Liver (tissue), 9 donors: ENCODE measurements around the gene CFAP65. TPM values are rescaled to one million over a fixed set of nuclear protein-coding genes. Genes with fewer than 3 reads are reported as not detected.

ENCODE experiments used
- DNase-seq: peaks from one replicate; pipeline ENCODE4 v3.0.0-alpha.2; 2017; ENCODE audit warnings: low spot score
- H3K27ac ChIP-seq, 2 donors: one replicate each; pipeline ENCODE4 v1.7.0; 2013; ENCODE audit warnings: inconsistent platforms in 2 of 2, low read length in 2 of 2, control low read depth in 1 of 2, low read depth in 1 of 2, mild to moderate bottlenecking in 1 of 2
- H3K27me3 ChIP-seq, 4 donors: one replicate each; pipeline versions ENCODE4 v1.6.1 to v1.7.0; 2013; ENCODE audit warnings: low read length in 3 of 4, inconsistent platforms in 1 of 4, mild to moderate bottlenecking in 1 of 4, moderate library complexity in 1 of 4; ENCODE audit not compliant: control insufficient read depth in 4 of 4, insufficient read depth in 4 of 4
- H3K36me3 ChIP-seq, 4 donors: one replicate each; pipeline versions ENCODE4 v1.6.1 to v1.7.0; 2013; ENCODE audit warnings: low read length in 3 of 4, mild to moderate bottlenecking in 3 of 4, low read depth in 1 of 4, moderate library complexity in 1 of 4; ENCODE audit not compliant: control insufficient read depth in 4 of 4, insufficient read depth in 3 of 4
- H3K4me1 ChIP-seq, 4 donors: one replicate each; pipeline versions ENCODE4 v1.6.1 to v1.7.0; 2013; ENCODE audit warnings: low read length in 3 of 4, mild to moderate bottlenecking in 3 of 4, moderate library complexity in 1 of 4; ENCODE audit not compliant: control insufficient read depth in 4 of 4, insufficient read depth in 4 of 4
- H3K4me3 ChIP-seq, 3 donors: one replicate each; pipeline versions ENCODE4 v1.6.1 to v1.7.0; 2013; ENCODE audit warnings: low read length in 3 of 3, control low read depth in 1 of 3, low read depth in 1 of 3, mild to moderate bottlenecking in 1 of 3
- H3K9ac ChIP-seq, 2 donors: one replicate each; pipeline ENCODE4 v1.7.0; 2013; ENCODE audit warnings: low read length in 2 of 2, mild to moderate bottlenecking in 2 of 2, moderate library complexity in 2 of 2, control low read depth in 1 of 2, low read depth in 1 of 2
- H3K9me3 ChIP-seq, 4 donors: one replicate each; pipeline versions ENCODE4 v1.6.1 to v1.7.0; 2013; ENCODE audit warnings: low read length in 3 of 4; ENCODE audit not compliant: control insufficient read depth in 4 of 4
- EGR1 ChIP-seq, 2 donors: IDR thresholded peaks; 2 replicates each; pipeline ENCODE4 v1.6.1; 2016 to 2018; ENCODE audit warnings: antibody characterized with exemption in 2 of 2, low read depth in 2 of 2
- FOXA1 ChIP-seq: IDR thresholded peaks from 2 replicates; pipeline ENCODE4 v1.6.1; 2016; ENCODE audit warnings: antibody characterized with exemption
- FOXA2 ChIP-seq: IDR thresholded peaks from 2 replicates; pipeline ENCODE4 v1.6.1; 2016; ENCODE audit warnings: antibody characterized with exemption
- GABPA ChIP-seq, 2 donors: IDR thresholded peaks in 1 of 2; conservative IDR thresholded peaks in 1 of 2; 2 replicates each; pipeline ENCODE4 v1.6.1; 2016; ENCODE audit warnings: antibody characterized with exemption in 2 of 2, mild to moderate bottlenecking in 1 of 2, moderate library complexity in 1 of 2
- HNF4A ChIP-seq, 2 donors: conservative IDR thresholded peaks; 2 replicates each; pipeline ENCODE4 v1.6.1; 2016; ENCODE audit warnings: antibody characterized with exemption in 2 of 2, mild to moderate bottlenecking in 2 of 2
- HNF4G ChIP-seq: IDR thresholded peaks from 2 replicates; pipeline ENCODE4 v1.6.1; 2016; ENCODE audit warnings: antibody characterized with exemption
- JUND ChIP-seq, 2 donors: IDR thresholded peaks; 2 replicates each; pipeline ENCODE4 v1.6.1; 2016; ENCODE audit warnings: antibody characterized with exemption in 2 of 2
- NR2F2 ChIP-seq: IDR thresholded peaks from 2 replicates; pipeline ENCODE4 v1.6.1; 2016; ENCODE audit warnings: antibody characterized with exemption
- RAD21 ChIP-seq, 2 donors: IDR thresholded peaks; 2 replicates each; pipeline ENCODE4 v1.6.1; 2016; ENCODE audit warnings: antibody characterized with exemption in 2 of 2, mild to moderate bottlenecking in 2 of 2
- RXRA ChIP-seq, 2 donors: IDR thresholded peaks; 2 replicates each; pipeline ENCODE4 v1.6.1; 2017 to 2018; ENCODE audit warnings: antibody characterized with exemption in 2 of 2, mild to moderate bottlenecking in 1 of 2
- SP1 ChIP-seq: IDR thresholded peaks from 2 replicates; pipeline ENCODE4 v1.6.1; 2018; ENCODE audit warnings: antibody characterized with exemption, mild to moderate bottlenecking
- TAF1 ChIP-seq: conservative IDR thresholded peaks from 2 replicates; pipeline ENCODE4 v1.6.1; 2016; ENCODE audit warnings: antibody characterized with exemption, mild to moderate bottlenecking
- YY1 ChIP-seq: IDR thresholded peaks from 2 replicates; pipeline ENCODE4 v1.6.1; 2016; ENCODE audit warnings: antibody characterized with exemption, mild to moderate bottlenecking
- ZBTB33 ChIP-seq: IDR thresholded peaks from 2 replicates; pipeline ENCODE4 v1.6.1; 2016; ENCODE audit warnings: antibody characterized with exemption
- WGBS: extraction: QIAGEN DNeasy Blood & Tissue Kit; methylation state at CpG from one replicate; pipeline ENCODE4 v1.1.7; 2013; 5-methylcytosine and 5-hydroxymethylcytosine counted together
- polyA plus RNA-seq, 2 donors: library from polyadenylated mRNA; stranded (reverse) in 1 of 2; unstranded in 1 of 2; fragments of 200-250 nt in 1 of 2; fragments of >200 nt in 1 of 2; fragmentation: Nextera tagmentation in 1 of 2; extraction: Ambion mirVana in 1 of 2; gene quantifications; one replicate each; pipeline versions ENCODE4 v1.2.1 to v1.2.3, GENCODE V29; 2013 to 2015
- total RNA-seq, 2 donors: library from RNA; depleted of rRNA; stranded (reverse); fragments of >200 nt; gene quantifications; one replicate each; pipeline ENCODE4 v1.2.3, GENCODE V29; 2014
- TF ChIP-seq, protein P1 (sequence below): fragments of 150-350 bp; IDR thresholded peaks from 2 replicates; pipeline ENCODE4 v1.5.1; 2017; ENCODE audit warnings: improper control_type of control experiment, low read depth, low read length; ENCODE audit not compliant: missing input control
- TF ChIP-seq, protein P2 (sequence below): IDR thresholded peaks from 2 replicates; pipeline ENCODE4 v1.6.1; 2016; ENCODE audit warnings: antibody characterized with exemption
- TF ChIP-seq, protein P3 (sequence below): IDR thresholded peaks from 2 replicates; pipeline ENCODE4 v1.6.1; 2016; ENCODE audit warnings: antibody characterized with exemption
- TF ChIP-seq, protein P4 (sequence below): IDR thresholded peaks from 2 replicates; pipeline ENCODE4 v1.6.1; 2016; ENCODE audit warnings: antibody characterized with exemption, mild to moderate bottlenecking
- donor health status: healthy.
- donor health status: healthy.
- donor health status: healthy.
- donor health status: healthy.
- donor health status: healthy.

The CFAP65 gene
- total and polyA plus RNA-seq, 4 donors, result not detected

DNA sequence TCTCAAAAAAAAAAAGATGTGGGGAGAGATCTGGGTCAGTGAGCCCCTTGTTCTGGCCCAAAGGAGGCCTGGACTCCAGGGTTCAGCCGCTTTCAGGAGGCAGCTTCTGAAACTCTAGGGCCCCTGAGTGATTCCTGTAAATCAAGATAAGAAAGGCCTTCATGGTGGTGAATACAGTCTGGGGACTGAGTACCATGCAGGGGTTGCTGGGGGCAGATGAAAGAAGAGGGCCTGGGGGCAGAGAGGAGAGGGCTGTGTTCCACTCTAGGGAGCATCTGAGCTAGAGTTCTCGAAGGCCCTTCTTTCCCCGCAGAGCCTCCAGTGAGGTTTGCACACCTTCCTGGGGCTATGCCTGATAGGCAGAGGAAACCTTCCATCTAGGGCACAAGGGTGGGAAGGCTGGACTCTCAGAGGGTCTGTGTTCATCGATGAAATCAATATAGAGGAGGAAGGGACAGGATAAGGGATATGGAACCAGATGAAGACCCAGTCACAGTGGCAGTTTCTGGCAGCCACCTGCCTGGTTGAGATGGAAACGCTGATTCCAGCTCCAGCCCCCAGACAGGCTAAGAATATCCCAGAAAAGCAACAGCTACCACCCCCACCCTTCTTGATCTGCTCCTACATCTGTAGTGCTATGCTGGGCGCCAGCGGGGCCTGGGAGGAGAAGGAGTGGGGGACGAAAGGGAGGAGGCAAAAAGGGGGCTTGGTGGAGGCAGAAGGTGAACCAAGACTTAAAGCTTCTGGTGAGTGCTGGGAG is 86.6 kb downstream of the CFAP65 start:
- no peaks in the 10 kb centered on the region for H3K27me3 ChIP-seq
- no peaks in the 10 kb centered on the region for H3K36me3 ChIP-seq
- no peak overlapping the region for H3K27ac ChIP-seq
- peaks cover 0 to 4% (median 2%) of the 10 kb centered on the region in 4 donors for H3K4me1 ChIP-seq
- no peak for DNase-seq
- TF ChIP-seq, protein P1, sequence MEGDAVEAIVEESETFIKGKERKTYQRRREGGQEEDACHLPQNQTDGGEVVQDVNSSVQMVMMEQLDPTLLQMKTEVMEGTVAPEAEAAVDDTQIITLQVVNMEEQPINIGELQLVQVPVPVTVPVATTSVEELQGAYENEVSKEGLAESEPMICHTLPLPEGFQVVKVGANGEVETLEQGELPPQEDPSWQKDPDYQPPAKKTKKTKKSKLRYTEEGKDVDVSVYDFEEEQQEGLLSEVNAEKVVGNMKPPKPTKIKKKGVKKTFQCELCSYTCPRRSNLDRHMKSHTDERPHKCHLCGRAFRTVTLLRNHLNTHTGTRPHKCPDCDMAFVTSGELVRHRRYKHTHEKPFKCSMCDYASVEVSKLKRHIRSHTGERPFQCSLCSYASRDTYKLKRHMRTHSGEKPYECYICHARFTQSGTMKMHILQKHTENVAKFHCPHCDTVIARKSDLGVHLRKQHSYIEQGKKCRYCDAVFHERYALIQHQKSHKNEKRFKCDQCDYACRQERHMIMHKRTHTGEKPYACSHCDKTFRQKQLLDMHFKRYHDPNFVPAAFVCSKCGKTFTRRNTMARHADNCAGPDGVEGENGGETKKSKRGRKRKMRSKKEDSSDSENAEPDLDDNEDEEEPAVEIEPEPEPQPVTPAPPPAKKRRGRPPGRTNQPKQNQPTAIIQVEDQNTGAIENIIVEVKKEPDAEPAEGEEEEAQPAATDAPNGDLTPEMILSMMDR, result no peak
- TF ChIP-seq, protein P2, sequence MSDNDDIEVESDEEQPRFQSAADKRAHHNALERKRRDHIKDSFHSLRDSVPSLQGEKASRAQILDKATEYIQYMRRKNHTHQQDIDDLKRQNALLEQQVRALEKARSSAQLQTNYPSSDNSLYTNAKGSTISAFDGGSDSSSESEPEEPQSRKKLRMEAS, result no peak
- no peak for TF ChIP-seq ZBTB33
- no peak for TF ChIP-seq RAD21 (IDR thresholded peaks at IDR 0.05)
- no peak for TF ChIP-seq HNF4G
- TF ChIP-seq, protein P3, sequence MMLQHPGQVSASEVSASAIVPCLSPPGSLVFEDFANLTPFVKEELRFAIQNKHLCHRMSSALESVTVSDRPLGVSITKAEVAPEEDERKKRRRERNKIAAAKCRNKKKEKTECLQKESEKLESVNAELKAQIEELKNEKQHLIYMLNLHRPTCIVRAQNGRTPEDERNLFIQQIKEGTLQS, result no peak
- TF ChIP-seq GABPA (IDR thresholded peaks at IDR 0.05 in 1 of 2, conservative IDR thresholded peaks at IDR 0.05 in 1 of 2), result no peak
- TF ChIP-seq SP1, result no peak
- TF ChIP-seq FOXA2, result no peak
- TF ChIP-seq, protein P4, sequence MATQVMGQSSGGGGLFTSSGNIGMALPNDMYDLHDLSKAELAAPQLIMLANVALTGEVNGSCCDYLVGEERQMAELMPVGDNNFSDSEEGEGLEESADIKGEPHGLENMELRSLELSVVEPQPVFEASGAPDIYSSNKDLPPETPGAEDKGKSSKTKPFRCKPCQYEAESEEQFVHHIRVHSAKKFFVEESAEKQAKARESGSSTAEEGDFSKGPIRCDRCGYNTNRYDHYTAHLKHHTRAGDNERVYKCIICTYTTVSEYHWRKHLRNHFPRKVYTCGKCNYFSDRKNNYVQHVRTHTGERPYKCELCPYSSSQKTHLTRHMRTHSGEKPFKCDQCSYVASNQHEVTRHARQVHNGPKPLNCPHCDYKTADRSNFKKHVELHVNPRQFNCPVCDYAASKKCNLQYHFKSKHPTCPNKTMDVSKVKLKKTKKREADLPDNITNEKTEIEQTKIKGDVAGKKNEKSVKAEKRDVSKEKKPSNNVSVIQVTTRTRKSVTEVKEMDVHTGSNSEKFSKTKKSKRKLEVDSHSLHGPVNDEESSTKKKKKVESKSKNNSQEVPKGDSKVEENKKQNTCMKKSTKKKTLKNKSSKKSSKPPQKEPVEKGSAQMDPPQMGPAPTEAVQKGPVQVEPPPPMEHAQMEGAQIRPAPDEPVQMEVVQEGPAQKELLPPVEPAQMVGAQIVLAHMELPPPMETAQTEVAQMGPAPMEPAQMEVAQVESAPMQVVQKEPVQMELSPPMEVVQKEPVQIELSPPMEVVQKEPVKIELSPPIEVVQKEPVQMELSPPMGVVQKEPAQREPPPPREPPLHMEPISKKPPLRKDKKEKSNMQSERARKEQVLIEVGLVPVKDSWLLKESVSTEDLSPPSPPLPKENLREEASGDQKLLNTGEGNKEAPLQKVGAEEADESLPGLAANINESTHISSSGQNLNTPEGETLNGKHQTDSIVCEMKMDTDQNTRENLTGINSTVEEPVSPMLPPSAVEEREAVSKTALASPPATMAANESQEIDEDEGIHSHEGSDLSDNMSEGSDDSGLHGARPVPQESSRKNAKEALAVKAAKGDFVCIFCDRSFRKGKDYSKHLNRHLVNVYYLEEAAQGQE, result no peak
- no peak for TF ChIP-seq TAF1
- TF ChIP-seq HNF4A (conservative IDR thresholded peaks at IDR 0.05), result no peak
- TF ChIP-seq YY1, result no peak
- no peak for TF ChIP-seq NR2F2
- TF ChIP-seq RXRA (IDR thresholded peaks at IDR 0.05), result no peak
- TF ChIP-seq EGR1 (IDR thresholded peaks at IDR 0.05; ENCODE audit: low read depth in 2 of 2), result no peak
- no peak for TF ChIP-seq JUND (IDR thresholded peaks at IDR 0.05)
- no peak for TF ChIP-seq FOXA1
- H3K9me3 ChIP-seq, result peaks cover 0 to 3% (median 0%) of the 10 kb centered on the region in 4 donors
- WGBS, result 80% methylated on average over 8 of the region's 8 CpGs
- H3K4me3 ChIP-seq, result no peak overlapping the region
- no peak overlapping the region for H3K9ac ChIP-seq
